HUES48 (cell line): ENCODE results near the gene CLEC16A.

Experiments
- H3K27ac ChIP-seq: one replicate; pipeline ENCODE4 v1.7.0; 2013; ENCODE audit warnings: low read depth, low read length, inconsistent platforms
- H3K27me3 ChIP-seq: 2 replicates; pipeline ENCODE4 v1.6.1; 2013; ENCODE audit warnings: mild to moderate bottlenecking, low read length; ENCODE audit not compliant: control insufficient read depth, insufficient read depth
- H3K36me3 ChIP-seq: 2 replicates; pipeline ENCODE4 v1.6.1; 2013; ENCODE audit warnings: low read length; ENCODE audit not compliant: control insufficient read depth, insufficient read depth
- H3K4me1 ChIP-seq: 2 replicates; pipeline ENCODE4 v1.6.1; 2013; ENCODE audit warnings: mild to moderate bottlenecking, low read length; ENCODE audit not compliant: control insufficient read depth, insufficient read depth
- H3K4me3 ChIP-seq: 2 replicates; pipeline ENCODE4 v1.5.1; 2013; ENCODE audit warnings: mild to moderate bottlenecking, low read depth, low read length
- H3K9ac ChIP-seq: 2 replicates; pipeline ENCODE4 v1.6.1; 2013; ENCODE audit warnings: mild to moderate bottlenecking, low read depth, low read length, moderate library complexity
- H3K9me3 ChIP-seq: 2 replicates; pipeline ENCODE4 v1.6.1; 2013; ENCODE audit warnings: low read length; ENCODE audit not compliant: control insufficient read depth, insufficient read depth

Gene CLEC16A

GRCh38 chr16:11057711-11058345 is 113.5 kb downstream of the CLEC16A start:
- no peaks in the 10 kb centered on the region for H3K4me1 ChIP-seq
- H3K27me3 ChIP-seq: no peaks in the 10 kb centered on the region
- no peak overlapping the region for H3K9ac ChIP-seq
- H3K9me3 ChIP-seq: no peaks in the 10 kb centered on the region
- peaks cover 5% of the 10 kb centered on the region; the same call in 1 of the 2 replicates for H3K36me3 ChIP-seq
- H3K27ac ChIP-seq: no peak overlapping the region
- no peak overlapping the region for H3K4me3 ChIP-seq

DNA sequence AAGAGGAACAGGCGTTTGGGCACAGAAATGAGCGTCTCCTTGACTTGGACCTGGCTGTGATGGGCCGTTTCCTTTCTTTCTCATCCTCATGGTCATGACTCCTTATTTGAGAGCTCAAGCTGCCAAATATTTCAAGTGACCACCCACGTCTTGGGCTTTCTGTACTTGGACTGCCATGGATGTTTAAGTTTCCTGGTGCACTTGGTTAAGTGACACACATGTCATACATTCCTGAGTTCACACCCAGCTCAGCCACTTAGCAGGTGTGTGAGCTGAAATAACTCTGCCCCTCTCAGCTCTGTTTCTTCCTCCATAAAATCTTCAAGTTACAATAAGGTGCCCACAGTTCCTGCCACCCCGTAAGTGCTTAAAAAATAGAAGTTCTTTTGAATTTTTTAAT is 114.5 kb downstream of the CLEC16A start:
- no peaks in the 10 kb centered on the region; the same call in 1 of the 2 replicates for H3K4me1 ChIP-seq
- peaks cover 5% of the 10 kb centered on the region; the same call in 1 of the 2 replicates for H3K36me3 ChIP-seq
- no peak overlapping the region for H3K9ac ChIP-seq
- no peak overlapping the region for H3K4me3 ChIP-seq
- H3K27ac ChIP-seq: no peak overlapping the region
- H3K27me3 ChIP-seq: no peaks in the 10 kb centered on the region
- H3K9me3 ChIP-seq: no peaks in the 10 kb centered on the region

GRCh38 chr16:11059588-11059987 is 115.2 kb downstream of the CLEC16A start:
- Histone ChIP-seq H3K27me3 (no peaks in the 10 kb centered on the region), H3K27ac (no peak overlapping the region), H3K4me3 (no peak overlapping the region), H3K4me1 (no peaks in the 10 kb centered on the region; the same call in 1 of the 2 replicates), H3K9me3 (no peaks in the 10 kb centered on the region), H3K36me3 (peaks cover 5% of the 10 kb centered on the region; the same call in 1 of the 2 replicates), H3K9ac (no peak overlapping the region)

- H3K4me1 ChIP-seq: no peaks in the 10 kb centered on the region; the same call in 1 of the 2 replicates
- no peak overlapping the region for H3K9ac ChIP-seq
- no peak overlapping the region for H3K4me3 ChIP-seq
- no peaks in the 10 kb centered on the region for H3K27me3 ChIP-seq
- peaks cover 5% of the 10 kb centered on the region; the same call in 1 of the 2 replicates for H3K36me3 ChIP-seq
- H3K9me3 ChIP-seq: no peaks in the 10 kb centered on the region
- no peak overlapping the region for H3K27ac ChIP-seq
Observed at GRCh38 chr16:11060364-11060763, 116.0 kb downstream of the CLEC16A start.

DNA sequence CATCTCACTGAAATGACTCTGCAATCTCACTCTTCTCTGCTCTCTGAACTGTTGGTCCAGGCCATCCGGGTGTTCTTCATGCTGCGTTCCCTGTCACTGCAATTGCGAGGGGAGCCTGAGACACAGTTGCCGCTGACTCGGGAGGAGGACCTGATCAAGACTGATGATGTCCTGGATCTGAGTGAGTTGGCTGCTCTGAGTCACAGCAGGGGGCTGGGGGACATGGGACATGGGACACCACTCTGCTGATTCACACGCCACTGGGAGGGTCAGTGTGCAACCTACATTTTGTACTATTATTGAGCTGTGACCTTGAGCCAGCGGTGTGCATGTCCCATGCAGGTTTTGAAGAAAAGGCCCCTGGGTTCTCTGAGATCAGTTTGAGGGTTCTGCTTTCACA is 116.5 kb downstream of the CLEC16A start:
- Histone ChIP-seq H3K4me1 (no peaks in the 10 kb centered on the region; the same call in 1 of the 2 replicates), H3K9ac (no peak overlapping the region), H3K9me3 (no peaks in the 10 kb centered on the region), H3K27ac (no peak overlapping the region), H3K4me3 (no peak overlapping the region), H3K27me3 (no peaks in the 10 kb centered on the region), H3K36me3 (peaks cover 5% of the 10 kb centered on the region; the same call in 1 of the 2 replicates)

- no peaks in the 10 kb centered on the region for H3K9me3 ChIP-seq
- H3K36me3 ChIP-seq: peaks cover 5% of the 10 kb centered on the region; the same call in 1 of the 2 replicates
- H3K27me3 ChIP-seq: no peaks in the 10 kb centered on the region
- H3K9ac ChIP-seq: no peak overlapping the region
- H3K27ac ChIP-seq: no peak overlapping the region
- H3K4me3 ChIP-seq: no peak overlapping the region
- no peaks in the 10 kb centered on the region; the same call in 1 of the 2 replicates for H3K4me1 ChIP-seq
Observed at GRCh38 chr16:11061629-11062270, 117.4 kb downstream of the CLEC16A start.

DNA sequence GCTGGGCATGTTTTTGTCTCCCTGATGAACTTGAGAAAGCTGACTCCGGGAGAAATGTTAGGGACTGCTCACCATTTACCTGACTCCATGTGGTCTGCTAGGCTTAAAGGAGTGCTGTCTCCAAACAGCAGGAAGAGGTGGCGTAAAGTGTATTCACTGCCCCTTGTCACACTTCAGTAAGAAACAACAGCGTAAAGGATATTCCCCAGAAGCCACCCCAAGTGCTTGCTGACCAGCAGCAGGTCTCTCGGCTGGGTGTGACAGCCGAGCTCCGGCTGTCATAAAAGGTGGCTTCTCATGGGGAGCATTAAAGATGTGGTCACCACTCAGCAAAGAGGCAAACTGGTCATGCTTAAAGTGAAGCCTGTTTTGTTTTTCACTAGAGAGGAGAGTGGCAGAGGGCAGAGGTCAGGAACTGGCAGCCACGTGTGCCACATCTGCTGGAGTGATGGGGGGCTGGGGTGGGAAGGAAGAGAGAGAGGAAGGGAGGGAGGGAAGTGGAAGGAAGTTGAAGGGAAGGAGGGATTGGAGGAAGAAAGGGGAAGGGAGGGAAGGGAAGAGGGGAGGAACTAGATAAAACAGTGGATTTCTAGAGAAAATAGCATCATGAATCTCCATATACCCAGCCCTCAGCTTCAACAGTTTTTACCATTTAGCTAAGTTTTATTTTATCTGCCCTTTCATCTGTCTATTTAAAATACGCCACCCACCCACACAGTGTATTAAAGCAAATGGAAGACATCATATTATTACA is 119.3 kb downstream of the CLEC16A start:
- Histone ChIP-seq H3K27ac (no peak overlapping the region), H3K9me3 (no peaks in the 10 kb centered on the region), H3K9ac (no peak overlapping the region), H3K4me1 (no peaks in the 10 kb centered on the region; the same call in 1 of the 2 replicates), H3K27me3 (no peaks in the 10 kb centered on the region), H3K36me3 (peaks cover 5% of the 10 kb centered on the region; the same call in 1 of the 2 replicates), H3K4me3 (no peak overlapping the region)

GRCh38 chr16:11064202-11064540 is 119.8 kb downstream of the CLEC16A start:
- H3K9me3 ChIP-seq: no peaks in the 10 kb centered on the region
- peaks cover 5% of the 10 kb centered on the region; the same call in 1 of the 2 replicates for H3K36me3 ChIP-seq
- H3K27me3 ChIP-seq: no peaks in the 10 kb centered on the region
- H3K27ac ChIP-seq: no peak overlapping the region
- H3K4me3 ChIP-seq: no peak overlapping the region
- H3K9ac ChIP-seq: no peak overlapping the region
- no peaks in the 10 kb centered on the region; the same call in 1 of the 2 replicates for H3K4me1 ChIP-seq

GRCh38 chr16:11064851-11065250 is 120.5 kb downstream of the CLEC16A start:
- H3K27me3 ChIP-seq: no peaks in the 10 kb centered on the region
- no peak overlapping the region for H3K4me3 ChIP-seq
- H3K9ac ChIP-seq: no peak overlapping the region
- H3K36me3 ChIP-seq: peaks cover 5% of the 10 kb centered on the region; the same call in 1 of the 2 replicates
- H3K4me1 ChIP-seq: no peaks in the 10 kb centered on the region; the same call in 1 of the 2 replicates
- H3K27ac ChIP-seq: no peak overlapping the region
- no peaks in the 10 kb centered on the region for H3K9me3 ChIP-seq

- peaks cover 4% of the 10 kb centered on the region; the same call in 1 of the 2 replicates for H3K36me3 ChIP-seq
- no peak overlapping the region for H3K9ac ChIP-seq
- no peak overlapping the region for H3K4me3 ChIP-seq
- H3K4me1 ChIP-seq: no peaks in the 10 kb centered on the region; the same call in 1 of the 2 replicates
- H3K9me3 ChIP-seq: no peaks in the 10 kb centered on the region
- H3K27ac ChIP-seq: no peak overlapping the region
- H3K27me3 ChIP-seq: no peaks in the 10 kb centered on the region
Observed at GRCh38 chr16:11066261-11066870, 122.0 kb downstream of the CLEC16A start.
